A549 (cell line): ENCODE results near the gene RMND5A. TPM values are rescaled to one million over a fixed set of nuclear protein-coding genes. Genes with fewer than 3 reads are reported as not detected.

Source experiments
- ATAC-seq, 2 experiments: fragments of 200-7000 bp in 1 of 2; fragments of >200 bp in 1 of 2; cut with Nextera tagmentation in 1 of 2; cut with Tn5 transposase in 1 of 2; 3 replicates each; pipeline versions ENCODE4 v1.8.0 to v1.9.1; 2018 to 2020; ENCODE audit warnings: mild to moderate bottlenecking in 1 of 2, moderate library complexity in 1 of 2
- CTCF ChIA-PET: fragments of 300-600 bp; sonication (Branson Sonifier 250); formaldehyde crosslinking; extraction: SDS; loops from one replicate; lab custom pipeline; 2021; ENCODE audit warnings: antibody characterized with exemption, inconsistent platforms; lab: Yijun Ruan, JAX
- POLR2A ChIA-PET: fragments of 350-600 bp; formaldehyde crosslinking; extraction: SDS; loops from one replicate; lab custom pipeline; 2021; ENCODE audit warnings: antibody characterized with exemption, inconsistent platforms; lab: Yijun Ruan, JAX
- DNase-seq, 2 experiments: peaks; one replicate each; pipeline versions ENCODE4 v3.0.0 to v3.0.0-alpha.2; 2011 to 2016; ENCODE audit warnings: low read depth in 1 of 2, low spot score in 1 of 2
- FAIRE-seq: peaks from 2 replicates; lab custom pipeline; 2011; peaks lifted over from hg19 to GRCh38; lab: Jason Lieb, UNC
- H3K27ac ChIP-seq, 2 experiments: fragments of >200 bp; sonication (Bioruptor Twin); formaldehyde crosslinking; 3 replicates each; pipeline ENCODE4 v1.5.1; 2016 to 2017
- H3K4me1 ChIP-seq: fragments of >200 bp; sonication (Bioruptor Twin); formaldehyde crosslinking; 3 replicates; pipeline ENCODE4 v1.6.1; 2016
- H3K4me2 ChIP-seq: fragments of >200 bp; sonication (Bioruptor Twin); formaldehyde crosslinking; 3 replicates; pipeline ENCODE4 v1.6.1; 2016
- H3K4me3 ChIP-seq: fragments of >200 bp; sonication (Bioruptor Twin); formaldehyde crosslinking; 3 replicates; pipeline ENCODE4 v1.5.1; 2016
- H3K9me3 ChIP-seq: fragments of >200 bp; sonication (Bioruptor Twin); formaldehyde crosslinking; 3 replicates; pipeline ENCODE4 v1.6.1; 2016
- ATOH8 ChIP-seq: fragments of 250-450 bp; sonication (Bioruptor Pico); IDR thresholded peaks from 2 replicates; pipeline ENCODE4 v1.5.0; 2020; ENCODE audit warnings: low read depth, mild to moderate bottlenecking, moderate library complexity
- CBX8 ChIP-seq: fragments of 200-600 bp; sonication (generic); IDR thresholded peaks from 2 replicates; pipeline ENCODE4 v1.6.1; 2016
- CEBPB ChIP-seq, 2 experiments: fragments of >200 bp in 1 of 2; sonication (Bioruptor Twin) in 1 of 2; formaldehyde crosslinking in 1 of 2; IDR thresholded peaks; 2 replicates each; pipeline ENCODE4 v1.6.1; 2012 to 2016
- CHD4 ChIP-seq: fragments of 200-600 bp; sonication (generic); IDR thresholded peaks from 2 replicates; pipeline ENCODE4 v1.6.1; 2016; ENCODE audit warnings: antibody characterized with exemption, mild to moderate bottlenecking, borderline replicate concordance
- E2F6 ChIP-seq: IDR thresholded peaks from 2 replicates; pipeline ENCODE4 v1.6.1; 2012; ENCODE audit warnings: low read depth, borderline replicate concordance
- FOXS1 ChIP-seq: fragments of 250-450 bp; sonication (Bioruptor Pico); IDR thresholded peaks from 2 replicates; pipeline ENCODE4 v1.5.0; 2020; ENCODE audit warnings: mild to moderate bottlenecking, moderate library complexity
- GATA3 ChIP-seq: IDR thresholded peaks from 2 replicates; pipeline ENCODE4 v1.6.1; 2012; ENCODE audit warnings: borderline replicate concordance
- HOXA7 ChIP-seq: fragments of 250-450 bp; sonication (Bioruptor Pico); IDR thresholded peaks from 2 replicates; pipeline ENCODE4 v1.5.0; 2020; ENCODE audit warnings: mild to moderate bottlenecking, moderate library complexity
- HOXB13 ChIP-seq: fragments of 250-450 bp; sonication (Bioruptor Pico); IDR thresholded peaks from 2 replicates; pipeline ENCODE4 v1.5.0; 2020; ENCODE audit warnings: low read depth, mild to moderate bottlenecking, moderate library complexity
- JUN ChIP-seq, 2 experiments: fragments of >200 bp; sonication (Bioruptor Twin); formaldehyde crosslinking; IDR thresholded peaks; 2 replicates in 1 of 2; 3 replicates in 1 of 2; pipeline ENCODE4 v1.6.1; 2016 to 2017
- MAFK ChIP-seq: fragments of 450-650 bp; IDR thresholded peaks from 2 replicates; pipeline ENCODE4 v1.6.1; 2014; ENCODE audit not compliant: partially characterized antibody
- MAZ ChIP-seq: fragments of 150-350 bp; IDR thresholded peaks from 2 replicates; pipeline ENCODE4 v1.6.1; 2014; ENCODE audit warnings: antibody characterized with exemption, low read depth, low read length, borderline replicate concordance
- NFE2L2 ChIP-seq: fragments of 150-350 bp; conservative IDR thresholded peaks from 2 replicates; pipeline ENCODE4 v1.6.1; 2014; ENCODE audit warnings: low read length
- PHF8 ChIP-seq: fragments of 200-600 bp; sonication (generic); IDR thresholded peaks from 2 replicates; pipeline ENCODE4 v1.6.1; 2016; ENCODE audit warnings: low read depth, mild to moderate bottlenecking, antibody characterized with exemption, moderate library complexity, borderline replicate concordance
- POLR2AphosphoS2 ChIP-seq: conservative IDR thresholded peaks from 2 replicates; pipeline ENCODE4 v1.6.1; 2012; ENCODE audit warnings: low read length, improper control_type of control experiment, inconsistent platforms
- RCOR1 ChIP-seq: fragments of 150-350 bp; IDR thresholded peaks from 2 replicates; pipeline ENCODE4 v1.6.1; 2014; ENCODE audit warnings: antibody characterized with exemption, low read length, low read depth
- ZC3H11A ChIP-seq: fragments of 450-650 bp; IDR thresholded peaks from 2 replicates; pipeline ENCODE4 v1.6.1; 2014; ENCODE audit warnings: antibody characterized with exemption, mild to moderate bottlenecking
- ZFP36 ChIP-seq: fragments of 450-650 bp; IDR thresholded peaks from 2 replicates; pipeline ENCODE4 v1.6.1; 2014; ENCODE audit warnings: borderline replicate concordance; ENCODE audit not compliant: partially characterized antibody
- ZNF302 ChIP-seq: fragments of 250-450 bp; sonication (Bioruptor Pico); IDR thresholded peaks from 2 replicates; pipeline ENCODE4 v1.9.0; 2021; ENCODE audit warnings: inconsistent platforms, mild to moderate bottlenecking, moderate library complexity
- ZSCAN20 ChIP-seq: fragments of 250-450 bp; sonication (Bioruptor Pico); IDR thresholded peaks from 2 replicates; pipeline ENCODE4 v1.8.0; 2022; ENCODE audit warnings: mild to moderate bottlenecking, moderate library complexity
- WGBS: methylation state at CpG from one replicate; pipeline ENCODE4 v1.1.6; 2017; ENCODE audit errors: missing lambda C conversion rate; 5-methylcytosine and 5-hydroxymethylcytosine counted together
- polyA plus RNA-seq, 4 experiments: library from polyadenylated mRNA; depleted of rRNA in 3 of 4; stranded (reverse); fragments of >200 nt; fragmentation: RNase III in 1 of 4; extraction: RNeasy Plus Mini Kit Qiagen cat#74134 plus additional on column Dnase treatment in 1 of 4; gene quantifications; 2 replicates in 3 of 4; 3 replicates in 1 of 4; pipeline ENCODE4 v1.2.3, GENCODE V29; 2011 to 2017
- TF ChIP-seq, protein P1 (sequence below): IDR thresholded peaks from 2 replicates; pipeline ENCODE4 v1.6.1; 2012
- TF ChIP-seq, protein P2 (sequence below): IDR thresholded peaks from 2 replicates; pipeline ENCODE4 v1.6.1; 2012

RMND5A gene
- polyA plus RNA-seq, 2 of the 4 experiments (the other 2 are of a cell fraction): 10.5 to 28.0 TPM

DNA sequence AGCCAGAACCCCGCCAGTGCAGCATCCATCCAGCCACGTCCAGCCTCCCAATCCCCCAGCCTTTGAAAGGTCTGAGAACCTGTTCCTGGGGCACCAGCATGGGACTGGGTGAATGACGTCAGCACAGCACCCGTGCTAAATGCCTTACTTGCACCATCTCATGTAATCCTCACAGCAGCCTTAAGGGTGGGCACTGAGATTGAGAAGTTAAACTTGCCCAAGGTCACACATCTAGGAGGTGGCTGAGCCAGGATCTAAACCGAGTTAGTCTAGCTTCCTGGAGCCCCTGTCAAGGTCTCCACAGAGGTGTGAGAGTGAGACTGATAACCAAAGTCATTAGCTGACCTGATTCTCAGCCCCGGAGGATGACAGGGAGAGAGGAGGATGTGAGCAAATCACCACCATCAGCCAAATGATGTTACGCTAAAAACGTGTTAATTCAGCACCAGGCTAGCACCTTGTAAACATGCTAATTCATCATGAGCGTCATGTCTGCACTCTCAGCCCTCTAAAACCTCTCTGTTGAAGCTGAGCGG, 66.0 kb downstream of the RMND5A start:
- WGBS: 62% methylated on average over 10 of the region's 10 CpGs
- POLR2A ChIA-PET: no interaction called here

GRCh38 chr2:86787736-86788135, 67.6 kb downstream of the RMND5A start:
- no peak for FAIRE-seq
- CTCF ChIA-PET: interaction anchor here (1.0 to 2.1 kb wide), 2 partner anchors 19 to 23 kb away, joined by 3 to 10 read pairs; no protein-coding TSS in a partner anchor
- no peak; a peak in 1 of 6 replicates for ATAC-seq
- Histone ChIP-seq H3K4me3 (no peak overlapping the region), H3K4me1 (peaks cover 19% of the 10 kb centered on the region; the same call in 2 of the 3 replicates), H3K9me3 (no peaks in the 10 kb centered on the region), H3K4me2 (no peak overlapping the region), H3K27ac (no peak overlapping the region)
- DNase-seq: peak in 1 of 2 experiments; percentile 16
- POLR2A ChIA-PET: no interaction called here
- WGBS: 46% methylated on average over 2 of the region's 2 CpGs
- TF ChIP-seq ATOH8 (CRISPR knock-in tag) (no peak), CHD4 (no peak), ZNF302 (CRISPR knock-in tag) (no peak), JUN (IDR thresholded peaks at IDR 0.05) (no peak), HOXB13 (no peak), CEBPB (IDR thresholded peaks at IDR 0.05) (no peak), ZC3H11A (no peak), RCOR1 (no peak), GATA3 (no peak), PHF8 (no peak), MAZ (no peak), ZFP36 (no peak), CBX8 (no peak)
- TF ChIP-seq, protein P1, sequence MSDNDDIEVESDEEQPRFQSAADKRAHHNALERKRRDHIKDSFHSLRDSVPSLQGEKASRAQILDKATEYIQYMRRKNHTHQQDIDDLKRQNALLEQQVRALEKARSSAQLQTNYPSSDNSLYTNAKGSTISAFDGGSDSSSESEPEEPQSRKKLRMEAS: no peak

More for the DNA sequence above, 66.0 kb downstream of the RMND5A start:
- FAIRE-seq: no peak
- no peak for TF ChIP-seq NFE2L2
- TF ChIP-seq POLR2AphosphoS2: no peak
- no peak for TF ChIP-seq ATOH8 (CRISPR knock-in tag)
- no peak for TF ChIP-seq E2F6
- no peak for TF ChIP-seq ZNF302 (CRISPR knock-in tag)
- TF ChIP-seq FOXS1 (CRISPR knock-in tag): no peak
- no peak for TF ChIP-seq CHD4
- no peak for TF ChIP-seq ZFP36
- TF ChIP-seq ZSCAN20 (CRISPR knock-in tag): no peak
- no peak for TF ChIP-seq HOXA7 (CRISPR knock-in tag)
- no peak for TF ChIP-seq HOXB13
- TF ChIP-seq, protein P2, sequence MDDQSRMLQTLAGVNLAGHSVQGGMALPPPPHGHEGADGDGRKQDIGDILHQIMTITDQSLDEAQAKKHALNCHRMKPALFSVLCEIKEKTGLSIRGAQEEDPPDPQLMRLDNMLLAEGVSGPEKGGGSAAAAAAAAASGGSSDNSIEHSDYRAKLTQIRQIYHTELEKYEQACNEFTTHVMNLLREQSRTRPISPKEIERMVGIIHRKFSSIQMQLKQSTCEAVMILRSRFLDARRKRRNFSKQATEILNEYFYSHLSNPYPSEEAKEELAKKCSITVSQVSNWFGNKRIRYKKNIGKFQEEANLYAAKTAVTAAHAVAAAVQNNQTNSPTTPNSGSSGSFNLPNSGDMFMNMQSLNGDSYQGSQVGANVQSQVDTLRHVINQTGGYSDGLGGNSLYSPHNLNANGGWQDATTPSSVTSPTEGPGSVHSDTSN: no peak
- TF ChIP-seq MAFK: no peak
- TF ChIP-seq, all 56 proteins: peak for 0
- no peak; a peak in 1 of 6 replicates for ATAC-seq
- Histone ChIP-seq H3K27ac (no peak overlapping the region), H3K9me3 (no peaks in the 10 kb centered on the region), H3K4me1 (peaks cover 19% of the 10 kb centered on the region; the same call in 2 of the 3 replicates), H3K4me2 (no peak overlapping the region), H3K4me3 (no peak overlapping the region)
- no peak for DNase-seq
- CTCF ChIA-PET: interaction anchor here (1.1 to 2.1 kb wide), 4 partner anchors 9 to 23 kb away, joined by 3 to 10 read pairs (median 3); no protein-coding TSS in a partner anchor
